Mammary epithelial cell (primary cell): ENCODE data around the gene HOXA11.
A peak's percentile ranks its signal among the peaks of the same experiment; 100 is the strongest.

Experiments
- CTCF ChIP-seq, 2 donors: IDR thresholded peaks in 1 of 2; conservative IDR thresholded peaks in 1 of 2; 2 replicates each; pipeline ENCODE4 v1.5.1; 2011 to 2012; ENCODE audit warnings: inconsistent platforms in 2 of 2, low read length in 2 of 2, mild to moderate bottlenecking in 2 of 2, control low read depth in 1 of 2, low read depth in 1 of 2; ENCODE audit not compliant: insufficient read depth in 1 of 2; ENCODE audit errors: extremely low read depth in 1 of 2
- EZH2 ChIP-seq: IDR thresholded peaks from 2 replicates; pipeline ENCODE4 v1.6.1; 2012; ENCODE audit warnings: low read length, inconsistent platforms, borderline replicate concordance

GRCh38 chr7:27211084-27211446 lies 26.0 kb upstream of the HOXA11 start:
- TF ChIP-seq CTCF (conservative IDR thresholded peaks at IDR 0.05 in 1 of 2, IDR thresholded peaks at IDR 0.05 in 1 of 2; ENCODE audit: extremely low read depth in 1 of 2, insufficient read depth in 1 of 2, low read depth in 1 of 2, low read length in 2 of 2) (no peak), EZH2 (peak; percentile 20)
